Uterus (tissue), 4 donors: ENCODE measurements around the gene BZW2. TPM values are rescaled to one million over a fixed set of nuclear protein-coding genes. Genes with fewer than 3 reads are reported as not detected.

ENCODE experiments used
- DNase-seq, 2 donors: peaks; one replicate each; pipeline ENCODE4 v3.0.0-alpha.2; 2019 to 2020
- H3K27ac ChIP-seq, 2 donors: fragments of 200-600 bp; sonication (generic); 1 replicate in 1 of 2; 2 replicates in 1 of 2; pipeline ENCODE4 v1.5.1; 2016 to 2018
- H3K27me3 ChIP-seq, 2 donors: fragments of 200-600 bp; sonication (generic); one replicate each; pipeline ENCODE4 v1.5.1; 2018 to 2019; ENCODE audit warnings: control low read depth in 1 of 2
- H3K36me3 ChIP-seq, 2 donors: fragments of 200-600 bp; sonication (generic); one replicate each; pipeline ENCODE4 v1.5.1; 2019; ENCODE audit warnings: control low read depth in 1 of 2
- H3K4me1 ChIP-seq, 2 donors: fragments of 200-600 bp; sonication (generic); one replicate each; pipeline ENCODE4 v1.5.1; 2018 to 2019; ENCODE audit warnings: control low read depth in 1 of 2
- H3K4me3 ChIP-seq, 2 donors: fragments of 200-600 bp; sonication (generic); 1 replicate in 1 of 2; 2 replicates in 1 of 2; pipeline ENCODE4 v1.5.1; 2018 to 2019; ENCODE audit warnings: mild to moderate bottlenecking in 1 of 2
- H3K9me3 ChIP-seq, 2 donors: fragments of 200-600 bp; sonication (generic); one replicate each; pipeline ENCODE4 v1.5.1; 2019; ENCODE audit warnings: control low read depth in 1 of 2
- POLR2A ChIP-seq, 2 donors: fragments of 450-650 bp; IDR thresholded peaks; one replicate each; pipeline ENCODE4 v1.6.1; 2016; ENCODE audit warnings: antibody characterized with exemption in 2 of 2, mild to moderate bottlenecking in 1 of 2, moderate library complexity in 1 of 2
- intact Hi-C: fragments of 100-400 bp; cut with DNase I; formaldehyde crosslinking; loops from one replicate; pipeline ENCODE4 v1.15.1; 2023; ENCODE audit warnings: low total_unique reads
- total RNA-seq, 4 donors: library from RNA; depleted of rRNA in 3 of 4; stranded (reverse); fragments of >200 nt in 3 of 4; gene quantifications; one replicate each; pipeline versions ENCODE4 v1.1.0 to v1.2.4, GENCODE V29; 2014 to 2023
- TF ChIP-seq, protein P1 (sequence below), 4 experiments: fragments of 200-600 bp in 2 of 4; fragments of 450-650 bp in 2 of 4; sonication (generic) in 2 of 4; IDR thresholded peaks; one replicate each; pipeline ENCODE4 v1.5.1; 2016 to 2019; ENCODE audit warnings: antibody characterized with exemption in 4 of 4, mild to moderate bottlenecking in 2 of 4, moderate library complexity in 1 of 4
- donor health status: DM: yes; HTN: yes; CAD: no.

Gene BZW2
- total RNA-seq, 4 donors from 2014 or later, result 16.5 to 50.0 (median 32.4) TPM

- intact Hi-C loops, result no loop called here
- Histone ChIP-seq H3K27ac (no peak overlapping the region), H3K36me3 (no peaks in the 10 kb centered on the region)
Observed at GRCh38 chr7:16685535-16685934, 39.6 kb downstream of the BZW2 start.

DNA sequence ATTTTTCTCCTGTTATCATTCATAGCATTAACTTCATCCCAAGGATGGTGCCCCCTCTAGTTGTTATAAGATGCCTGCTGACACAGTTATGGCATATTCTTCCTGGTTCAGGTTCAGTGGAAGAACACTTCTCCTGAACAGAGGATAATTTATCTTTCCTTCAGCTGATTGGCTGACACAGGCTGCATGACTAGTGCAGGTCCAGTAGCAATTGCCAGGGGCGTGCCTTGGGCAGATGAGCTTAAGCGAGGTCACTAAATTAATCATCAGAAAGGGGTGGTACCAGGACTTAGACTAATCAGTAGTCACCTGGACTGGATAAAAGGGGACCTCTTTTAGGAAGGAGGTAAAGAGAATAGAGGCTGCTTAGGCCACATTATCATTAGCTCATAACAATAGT is 42.3 kb downstream of the BZW2 start:
- Histone ChIP-seq H3K27ac (no peak overlapping the region), H3K9me3 (no peaks in the 10 kb centered on the region), H3K27me3 (no peaks in the 10 kb centered on the region), H3K4me1 (no peaks in the 10 kb centered on the region), H3K4me3 (no peak overlapping the region), H3K36me3 (no peaks in the 10 kb centered on the region)
- intact Hi-C loops, result no loop called here
- DNase-seq, result no peak
- TF ChIP-seq, protein P1, sequence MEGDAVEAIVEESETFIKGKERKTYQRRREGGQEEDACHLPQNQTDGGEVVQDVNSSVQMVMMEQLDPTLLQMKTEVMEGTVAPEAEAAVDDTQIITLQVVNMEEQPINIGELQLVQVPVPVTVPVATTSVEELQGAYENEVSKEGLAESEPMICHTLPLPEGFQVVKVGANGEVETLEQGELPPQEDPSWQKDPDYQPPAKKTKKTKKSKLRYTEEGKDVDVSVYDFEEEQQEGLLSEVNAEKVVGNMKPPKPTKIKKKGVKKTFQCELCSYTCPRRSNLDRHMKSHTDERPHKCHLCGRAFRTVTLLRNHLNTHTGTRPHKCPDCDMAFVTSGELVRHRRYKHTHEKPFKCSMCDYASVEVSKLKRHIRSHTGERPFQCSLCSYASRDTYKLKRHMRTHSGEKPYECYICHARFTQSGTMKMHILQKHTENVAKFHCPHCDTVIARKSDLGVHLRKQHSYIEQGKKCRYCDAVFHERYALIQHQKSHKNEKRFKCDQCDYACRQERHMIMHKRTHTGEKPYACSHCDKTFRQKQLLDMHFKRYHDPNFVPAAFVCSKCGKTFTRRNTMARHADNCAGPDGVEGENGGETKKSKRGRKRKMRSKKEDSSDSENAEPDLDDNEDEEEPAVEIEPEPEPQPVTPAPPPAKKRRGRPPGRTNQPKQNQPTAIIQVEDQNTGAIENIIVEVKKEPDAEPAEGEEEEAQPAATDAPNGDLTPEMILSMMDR (IDR thresholded peaks at IDR 0.05), result no peak
- no peak for TF ChIP-seq POLR2A (IDR thresholded peaks at IDR 0.05)

More at GRCh38 chr7:16685535-16685934, 39.6 kb downstream of the BZW2 start:
- Histone ChIP-seq H3K9me3 (no peaks in the 10 kb centered on the region), H3K27me3 (no peaks in the 10 kb centered on the region), H3K4me1 (no peaks in the 10 kb centered on the region), H3K4me3 (no peak overlapping the region)
- TF ChIP-seq, protein P1 (IDR thresholded peaks at IDR 0.05), result no peak
- TF ChIP-seq POLR2A (IDR thresholded peaks at IDR 0.05), result no peak
- no peak for DNase-seq

DNA sequence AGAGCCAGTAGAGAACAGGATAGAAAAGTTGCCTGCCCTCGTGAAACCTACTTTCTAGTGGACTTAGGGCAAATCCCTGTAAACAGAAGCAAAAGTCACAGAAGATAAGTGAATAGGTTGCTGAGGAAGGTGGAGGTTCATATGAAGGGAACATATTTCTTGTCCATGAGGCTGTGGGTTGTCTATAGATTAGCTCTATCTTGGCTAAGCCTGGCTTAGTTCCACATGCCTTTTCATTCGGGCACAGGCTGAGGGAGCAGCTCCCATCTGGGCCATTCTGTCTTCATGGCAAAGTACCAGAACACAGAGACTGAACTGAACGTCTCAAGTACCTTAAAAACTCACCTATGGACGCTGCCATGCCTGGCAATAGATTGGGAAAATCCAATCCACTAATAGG is 45.3 kb downstream of the BZW2 start:
- H3K27me3 ChIP-seq, result no peaks in the 10 kb centered on the region
- no peaks in the 10 kb centered on the region for H3K9me3 ChIP-seq
- H3K4me3 ChIP-seq, result no peak overlapping the region
- DNase-seq, result no peak
- H3K27ac ChIP-seq, result no peak overlapping the region
- intact Hi-C loops, result no loop called here
- H3K4me1 ChIP-seq, result no peaks in the 10 kb centered on the region
- TF ChIP-seq POLR2A (IDR thresholded peaks at IDR 0.05), result no peak
- TF ChIP-seq, protein P1 (IDR thresholded peaks at IDR 0.05), result no peak
- H3K36me3 ChIP-seq, result no peaks in the 10 kb centered on the region

- DNase-seq, result no peak
- Histone ChIP-seq H3K9me3 (no peaks in the 10 kb centered on the region), H3K4me1 (no peaks in the 10 kb centered on the region), H3K36me3 (no peaks in the 10 kb centered on the region), H3K27ac (no peak overlapping the region), H3K27me3 (no peaks in the 10 kb centered on the region), H3K4me3 (no peak overlapping the region)
- intact Hi-C loops, result no loop called here
- no peak for TF ChIP-seq POLR2A (IDR thresholded peaks at IDR 0.05)
- TF ChIP-seq, protein P1 (IDR thresholded peaks at IDR 0.05), result no peak
Observed at GRCh38 chr7:16693601-16694318, 47.8 kb downstream of the BZW2 start.

GRCh38 chr7:16694806-16695205 is 48.8 kb downstream of the BZW2 start:
- TF ChIP-seq, protein P1 (IDR thresholded peaks at IDR 0.05), result no peak
- no peak for TF ChIP-seq POLR2A (IDR thresholded peaks at IDR 0.05)
- no peaks in the 10 kb centered on the region for H3K36me3 ChIP-seq
- no peaks in the 10 kb centered on the region for H3K4me1 ChIP-seq
- H3K9me3 ChIP-seq, result no peaks in the 10 kb centered on the region
- intact Hi-C loops, result no loop called here
- DNase-seq, result no peak
- H3K27ac ChIP-seq, result no peak overlapping the region
- no peaks in the 10 kb centered on the region for H3K27me3 ChIP-seq
- no peak overlapping the region for H3K4me3 ChIP-seq
